Measurements from ENCODE around the gene SOX6.

DNA sequence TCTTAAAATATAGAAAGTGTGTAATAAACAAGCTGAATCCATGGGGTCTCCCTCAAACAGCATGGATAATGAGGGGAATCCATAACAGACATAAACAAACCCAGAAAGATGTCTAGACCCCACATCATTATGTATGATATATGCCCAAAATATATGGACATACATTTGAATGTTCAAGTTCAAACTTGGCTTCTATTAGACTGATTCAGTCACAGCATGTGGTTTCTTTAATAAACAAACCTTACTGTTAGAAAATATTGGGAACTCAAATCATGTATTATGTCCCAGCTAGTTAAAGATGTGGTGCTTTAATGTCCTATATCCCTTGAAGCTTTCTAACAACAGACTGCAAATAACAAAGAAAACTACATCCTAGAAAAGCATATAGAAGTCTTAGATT, 228.6 kb downstream of the SOX6 start:
- TF ChIP-seq, protein P1, sequence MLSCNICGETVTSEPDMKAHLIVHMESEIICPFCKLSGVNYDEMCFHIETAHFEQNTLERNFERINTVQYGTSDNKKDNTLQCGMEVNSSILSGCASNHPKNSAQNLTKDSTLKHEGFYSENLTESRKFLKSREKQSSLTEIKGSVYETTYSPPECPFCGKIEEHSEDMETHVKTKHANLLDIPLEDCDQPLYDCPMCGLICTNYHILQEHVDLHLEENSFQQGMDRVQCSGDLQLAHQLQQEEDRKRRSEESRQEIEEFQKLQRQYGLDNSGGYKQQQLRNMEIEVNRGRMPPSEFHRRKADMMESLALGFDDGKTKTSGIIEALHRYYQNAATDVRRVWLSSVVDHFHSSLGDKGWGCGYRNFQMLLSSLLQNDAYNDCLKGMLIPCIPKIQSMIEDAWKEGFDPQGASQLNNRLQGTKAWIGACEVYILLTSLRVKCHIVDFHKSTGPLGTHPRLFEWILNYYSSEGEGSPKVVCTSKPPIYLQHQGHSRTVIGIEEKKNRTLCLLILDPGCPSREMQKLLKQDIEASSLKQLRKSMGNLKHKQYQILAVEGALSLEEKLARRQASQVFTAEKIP (CRISPR knock-in tag; IDR thresholded peaks at IDR 0.05; ENCODE audit: borderline replicate concordance): no peak
- no peak for TF ChIP-seq ZSCAN9 (CRISPR knock-in tag; IDR thresholded peaks at IDR 0.05; ENCODE audit: borderline replicate concordance)
- TF ChIP-seq ZNF761 (CRISPR knock-in tag; conservative IDR thresholded peaks at IDR 0.05): no peak
- no peak for TF ChIP-seq JUNB (CRISPR knock-in tag; IDR thresholded peaks at IDR 0.05; ENCODE audit: borderline replicate concordance)
- TF ChIP-seq U2AF1 (optimal IDR thresholded peaks at IDR 0.05; ENCODE audit: low read depth, low read length): no peak
- TF ChIP-seq MTF2 (CRISPR knock-in tag; IDR thresholded peaks at IDR 0.05; ENCODE audit: borderline replicate concordance): no peak
- TF ChIP-seq, protein P2, sequence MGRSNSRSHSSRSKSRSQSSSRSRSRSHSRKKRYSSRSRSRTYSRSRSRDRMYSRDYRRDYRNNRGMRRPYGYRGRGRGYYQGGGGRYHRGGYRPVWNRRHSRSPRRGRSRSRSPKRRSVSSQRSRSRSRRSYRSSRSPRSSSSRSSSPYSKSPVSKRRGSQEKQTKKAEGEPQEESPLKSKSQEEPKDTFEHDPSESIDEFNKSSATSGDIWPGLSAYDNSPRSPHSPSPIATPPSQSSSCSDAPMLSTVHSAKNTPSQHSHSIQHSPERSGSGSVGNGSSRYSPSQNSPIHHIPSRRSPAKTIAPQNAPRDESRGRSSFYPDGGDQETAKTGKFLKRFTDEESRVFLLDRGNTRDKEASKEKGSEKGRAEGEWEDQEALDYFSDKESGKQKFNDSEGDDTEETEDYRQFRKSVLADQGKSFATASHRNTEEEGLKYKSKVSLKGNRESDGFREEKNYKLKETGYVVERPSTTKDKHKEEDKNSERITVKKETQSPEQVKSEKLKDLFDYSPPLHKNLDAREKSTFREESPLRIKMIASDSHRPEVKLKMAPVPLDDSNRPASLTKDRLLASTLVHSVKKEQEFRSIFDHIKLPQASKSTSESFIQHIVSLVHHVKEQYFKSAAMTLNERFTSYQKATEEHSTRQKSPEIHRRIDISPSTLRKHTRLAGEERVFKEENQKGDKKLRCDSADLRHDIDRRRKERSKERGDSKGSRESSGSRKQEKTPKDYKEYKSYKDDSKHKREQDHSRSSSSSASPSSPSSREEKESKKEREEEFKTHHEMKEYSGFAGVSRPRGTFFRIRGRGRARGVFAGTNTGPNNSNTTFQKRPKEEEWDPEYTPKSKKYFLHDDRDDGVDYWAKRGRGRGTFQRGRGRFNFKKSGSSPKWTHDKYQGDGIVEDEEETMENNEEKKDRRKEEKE (IDR thresholded peaks at IDR 0.05): no peak
- no peak for TF ChIP-seq NBN (conservative IDR thresholded peaks at IDR 0.05)
- no peak for TF ChIP-seq EZH2 (conservative IDR thresholded peaks at IDR 0.05; ENCODE audit: low read depth, low read length)
- TF ChIP-seq SP1 (IDR thresholded peaks at IDR 0.05): no peak
- no peak for TF ChIP-seq SP1 (CRISPR knock-in tag; IDR thresholded peaks at IDR 0.05)
- no peak for TF ChIP-seq HIVEP1 (CRISPR knock-in tag; IDR thresholded peaks at IDR 0.05)
- no peak for TF ChIP-seq GABPA (IDR thresholded peaks at IDR 0.05; ENCODE audit: low read depth, low read length)
- TF ChIP-seq GABPA (CRISPR knock-in tag; IDR thresholded peaks at IDR 0.05; ENCODE audit: low read depth): no peak
- TF ChIP-seq, protein P3, sequence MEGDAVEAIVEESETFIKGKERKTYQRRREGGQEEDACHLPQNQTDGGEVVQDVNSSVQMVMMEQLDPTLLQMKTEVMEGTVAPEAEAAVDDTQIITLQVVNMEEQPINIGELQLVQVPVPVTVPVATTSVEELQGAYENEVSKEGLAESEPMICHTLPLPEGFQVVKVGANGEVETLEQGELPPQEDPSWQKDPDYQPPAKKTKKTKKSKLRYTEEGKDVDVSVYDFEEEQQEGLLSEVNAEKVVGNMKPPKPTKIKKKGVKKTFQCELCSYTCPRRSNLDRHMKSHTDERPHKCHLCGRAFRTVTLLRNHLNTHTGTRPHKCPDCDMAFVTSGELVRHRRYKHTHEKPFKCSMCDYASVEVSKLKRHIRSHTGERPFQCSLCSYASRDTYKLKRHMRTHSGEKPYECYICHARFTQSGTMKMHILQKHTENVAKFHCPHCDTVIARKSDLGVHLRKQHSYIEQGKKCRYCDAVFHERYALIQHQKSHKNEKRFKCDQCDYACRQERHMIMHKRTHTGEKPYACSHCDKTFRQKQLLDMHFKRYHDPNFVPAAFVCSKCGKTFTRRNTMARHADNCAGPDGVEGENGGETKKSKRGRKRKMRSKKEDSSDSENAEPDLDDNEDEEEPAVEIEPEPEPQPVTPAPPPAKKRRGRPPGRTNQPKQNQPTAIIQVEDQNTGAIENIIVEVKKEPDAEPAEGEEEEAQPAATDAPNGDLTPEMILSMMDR (CRISPR knock-in tag; IDR thresholded peaks at IDR 0.05): no peak
- no peak for TF ChIP-seq KLF9 (CRISPR knock-in tag; IDR thresholded peaks at IDR 0.05; ENCODE audit: low read depth)
